Stimulated activated CD4-positive, alpha-beta T cell treated with anti-CD3 and anti-CD28 coated beads, Interleukin-12 subunit alpha, Interleukin-12 subunit beta, amount 100 ng/mL, for 4 hours (primary cell): ENCODE data around the gene ACAP1.
"Not testable (repeated sequence)": the region's sequence is repeated elsewhere in the genome, so short reads cannot be mapped to it uniquely, and the experiment has no call there.

Experiments
- DNase-seq: peaks from one replicate; pipeline ENCODE4 v3.0.0-alpha.2; 2020

The ACAP1 gene

DNA sequence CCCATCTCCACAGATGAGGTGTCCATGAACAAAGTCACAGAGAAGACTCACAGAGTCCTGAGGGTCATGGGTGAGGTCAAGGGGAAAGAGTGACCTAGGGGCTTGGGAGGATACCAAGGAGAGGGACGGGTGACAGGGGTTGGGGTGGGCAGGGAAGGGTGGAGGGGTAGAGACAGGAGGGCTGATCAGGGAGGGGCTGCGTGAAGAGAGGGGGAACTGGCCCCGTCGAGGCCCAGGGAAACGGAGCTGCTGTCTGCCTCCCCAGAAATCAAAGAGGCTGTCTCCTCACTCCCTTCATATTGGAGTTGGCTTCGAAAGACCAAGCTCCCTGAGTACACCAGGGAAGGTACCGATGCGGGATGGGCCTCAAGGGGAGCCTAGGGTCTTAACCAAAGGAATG, 19.2 kb downstream of the ACAP1 start:
- DNase-seq: no peak

GRCh38 chr17:7356072-7356549, 19.8 kb downstream of the ACAP1 start:
- DNase-seq: peak; percentile 82

- no peak for DNase-seq
These were observed 20.4 kb downstream of the ACAP1 start for GRCh38 chr17:7356756-7357155.

DNA sequence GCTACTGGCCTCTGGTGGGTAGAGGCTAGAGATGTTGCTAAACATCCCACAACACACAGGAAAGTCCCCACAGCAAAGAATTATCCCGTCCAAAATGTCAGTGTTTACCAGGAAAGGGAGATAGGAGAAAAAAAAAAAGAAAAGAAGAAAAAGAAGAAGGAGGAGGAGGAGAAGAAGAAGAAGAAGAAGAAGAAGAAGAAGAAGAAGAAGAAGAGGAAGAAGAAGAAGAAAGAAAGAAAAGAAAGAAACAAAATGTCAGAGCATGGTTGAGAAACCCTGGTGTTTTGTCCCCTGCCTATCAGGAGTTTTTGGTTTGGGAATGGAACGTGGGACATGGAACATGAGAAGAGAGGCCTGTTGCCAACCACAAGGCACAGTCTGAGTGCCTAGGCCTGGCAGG, 21.1 kb downstream of the ACAP1 start:
- DNase-seq: no peak

DNA sequence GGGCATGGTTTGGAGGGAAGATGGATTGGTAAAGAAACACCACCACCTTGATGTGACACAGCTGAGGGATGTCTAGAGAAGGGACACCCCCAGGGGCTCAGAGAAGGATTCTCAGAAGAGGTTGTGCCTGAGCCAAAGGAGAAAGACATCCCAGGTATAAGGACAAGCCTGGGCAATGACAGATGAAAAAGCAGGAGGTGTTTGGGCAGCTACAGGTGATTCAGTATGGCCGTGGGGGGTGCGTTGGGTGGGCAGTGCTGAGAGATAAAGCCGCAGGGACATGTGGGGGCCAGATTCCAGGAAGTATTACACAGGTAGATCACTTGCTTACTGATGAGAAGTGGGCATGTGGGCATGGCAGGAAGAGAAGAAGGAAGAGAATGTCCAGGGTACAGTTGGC, 25.6 kb downstream of the ACAP1 start:
- DNase-seq: no peak

DNA sequence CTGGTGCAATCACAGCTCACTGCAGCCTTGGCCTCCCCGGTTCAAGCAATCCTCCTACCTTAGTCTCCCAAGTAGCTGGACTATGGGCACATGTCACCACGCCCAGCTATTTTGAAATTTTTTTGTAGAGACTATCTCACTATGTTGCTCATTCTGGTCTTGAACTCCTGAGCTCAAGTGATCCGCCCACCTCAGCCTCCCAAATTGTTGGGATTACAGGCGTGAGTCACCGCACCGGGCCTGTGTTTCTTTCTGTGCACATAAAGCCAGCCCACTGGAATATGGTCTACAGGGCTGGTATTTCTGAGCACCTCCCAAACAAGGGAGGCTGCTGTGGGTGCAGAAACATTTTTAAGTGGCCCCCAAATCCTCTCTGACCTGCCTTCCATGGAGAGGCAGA, 27.0 kb downstream of the ACAP1 start:
- DNase-seq: no peak

DNA sequence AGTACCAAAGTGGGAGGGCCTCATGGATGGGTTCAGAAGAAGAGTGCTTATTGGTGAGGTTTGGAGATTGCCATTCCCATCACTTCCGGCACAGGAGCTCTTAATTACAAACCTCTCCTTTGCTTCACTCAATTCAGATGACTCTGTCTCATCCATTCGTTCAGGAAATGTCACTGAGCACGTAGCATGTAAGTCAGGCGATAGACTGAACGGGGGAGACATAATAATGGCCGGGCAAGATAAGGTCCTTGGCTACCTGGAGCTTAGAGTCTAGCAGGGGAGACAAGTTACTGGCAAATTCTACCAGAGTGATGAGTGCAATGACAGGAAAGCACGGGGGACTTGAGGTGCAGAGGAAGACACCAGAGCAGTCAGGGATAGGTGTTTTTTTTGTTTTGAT, 29.6 kb downstream of the ACAP1 start:
- DNase-seq: not testable (repeated sequence)

DNA sequence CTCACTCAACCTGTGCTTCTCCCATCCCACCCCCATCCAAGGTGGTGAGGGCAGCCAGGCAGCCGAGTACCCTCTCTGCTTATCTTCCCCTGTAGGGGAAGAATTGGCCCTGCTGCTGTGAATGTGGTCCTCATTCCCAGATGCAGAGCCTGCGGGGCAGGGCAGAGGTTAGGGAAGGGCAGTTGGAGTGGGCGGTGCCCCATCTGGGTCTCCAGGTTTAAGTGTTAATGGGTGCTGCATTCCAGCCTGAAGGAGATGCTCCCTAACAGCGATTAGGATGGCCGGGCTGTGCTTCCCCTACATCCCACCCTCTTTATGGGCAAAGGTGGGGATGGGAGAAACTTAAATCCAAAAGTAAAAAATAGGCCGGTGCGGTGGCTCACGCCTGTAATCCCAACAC, 30.8 kb downstream of the ACAP1 start:
- no peak for DNase-seq

GRCh38 chr17:7367918-7368598, 31.7 kb downstream of the ACAP1 start:
- no peak for DNase-seq

- DNase-seq: not testable (repeated sequence)
These were observed 32.3 kb downstream of the ACAP1 start for GRCh38 chr17:7368599-7368994.

DNA sequence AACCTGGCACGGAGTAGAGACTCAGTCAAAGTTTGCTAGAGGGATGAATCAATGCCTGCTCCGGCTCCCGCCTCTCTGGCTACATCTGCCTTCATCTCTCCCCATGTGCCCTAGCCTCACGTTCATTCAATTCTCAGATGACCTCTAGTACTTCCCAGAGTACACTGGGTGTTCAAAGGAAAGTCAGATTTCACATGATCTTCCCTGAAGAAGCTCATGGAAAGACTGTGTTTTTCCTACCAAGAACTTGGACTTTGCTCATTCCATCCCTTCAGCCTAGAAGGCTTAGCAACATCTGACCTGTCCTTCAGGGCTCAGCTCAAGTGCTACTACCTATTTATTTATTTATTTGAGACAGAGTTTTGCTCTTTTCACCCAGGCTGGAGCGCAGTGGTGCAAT, 33.5 kb downstream of the ACAP1 start:
- no peak for DNase-seq

DNA sequence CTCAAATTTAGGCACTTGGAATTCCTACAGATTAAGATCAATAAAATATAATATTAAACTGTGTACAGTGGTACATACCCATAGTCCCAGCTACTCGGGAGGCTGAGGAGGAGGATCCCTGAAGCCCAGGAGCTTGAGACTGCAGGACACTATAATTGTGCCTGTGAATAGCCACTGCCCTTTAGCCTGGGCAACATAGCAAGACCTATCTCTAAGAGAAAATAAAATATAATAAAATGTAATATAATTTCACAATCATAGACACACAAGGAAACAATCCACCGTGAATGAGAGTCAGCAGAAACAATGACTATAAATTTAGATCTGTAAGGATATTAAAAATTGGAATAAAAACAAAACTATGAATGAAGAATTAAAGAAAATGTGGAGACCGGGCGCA, 34.5 kb downstream of the ACAP1 start:
- no peak for DNase-seq

DNA sequence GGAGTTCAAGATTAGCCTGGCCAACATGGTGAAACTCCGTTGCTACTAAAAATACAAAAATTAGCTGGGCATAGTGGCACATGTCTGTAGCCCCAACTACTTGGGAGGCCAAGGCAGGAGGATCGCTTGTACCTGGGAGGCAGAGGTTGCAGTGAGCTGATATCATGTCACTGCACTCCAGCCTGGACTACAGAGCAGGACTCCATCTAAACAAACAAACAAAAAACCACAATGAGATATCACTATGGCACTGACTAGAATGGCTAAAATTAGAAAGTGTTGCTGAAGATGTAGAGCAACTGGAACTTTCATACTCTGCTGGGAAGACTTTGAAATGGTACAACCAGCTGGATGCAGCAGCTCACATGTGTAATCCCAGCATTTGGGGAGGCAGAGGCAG, 38.0 kb downstream of the ACAP1 start:
- DNase-seq: no peak

DNA sequence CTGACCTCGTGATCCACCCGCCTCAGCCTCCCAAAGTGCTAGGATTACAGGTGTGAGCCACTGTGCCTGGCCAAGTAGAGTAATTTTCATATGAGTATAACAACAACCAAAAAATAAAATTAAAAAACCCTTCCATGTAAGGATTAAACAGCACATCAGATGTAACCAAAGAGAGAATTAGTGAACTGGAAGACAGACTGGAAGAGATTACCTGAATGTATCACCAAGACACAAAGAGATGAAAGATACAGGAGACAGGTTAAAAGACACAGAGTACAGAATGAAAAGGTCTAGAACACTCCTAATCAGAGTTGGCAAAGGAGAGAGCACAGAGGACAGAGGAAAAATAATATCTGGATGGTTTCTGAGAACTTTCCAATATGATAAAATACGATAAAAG, 42.8 kb downstream of the ACAP1 start:
- DNase-seq: no peak

GRCh38 chr17:7380321-7380720, 44.0 kb downstream of the ACAP1 start:
- no peak for DNase-seq

GRCh38 chr17:7380855-7381683, 44.7 kb downstream of the ACAP1 start, which contains the start of gene TNK1:
TSS of gene TNK1 (plus strand) at chr17:7381089. CDS start at chr17:7382927, 1,838 bp downstream.
- no peak for DNase-seq

DNA sequence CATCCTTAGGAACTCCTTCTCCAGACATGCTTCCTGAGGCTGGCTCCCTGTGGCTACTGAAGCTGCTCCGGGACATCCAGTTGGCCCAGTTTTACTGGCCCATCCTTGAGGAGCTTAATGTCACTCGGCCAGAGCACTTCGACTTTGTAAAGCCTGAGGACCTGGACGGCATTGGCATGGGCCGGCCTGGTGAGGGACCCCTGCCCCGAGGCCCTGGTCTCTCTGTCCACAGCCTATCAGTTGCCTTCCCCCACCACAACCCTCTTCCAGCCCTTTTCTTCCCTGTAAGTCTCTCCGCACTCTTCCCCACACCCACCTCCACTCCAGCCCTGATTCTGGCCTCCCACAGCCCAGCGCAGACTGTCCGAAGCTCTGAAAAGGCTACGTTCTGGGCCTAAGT, 46.6 kb downstream of the ACAP1 start:
- no peak for DNase-seq

GRCh38 chr17:7383371-7383741, 47.0 kb downstream of the ACAP1 start:
- DNase-seq: no peak

GRCh38 chr17:7383742-7384488, 47.6 kb downstream of the ACAP1 start:
- peak; percentile 77 for DNase-seq

DNA sequence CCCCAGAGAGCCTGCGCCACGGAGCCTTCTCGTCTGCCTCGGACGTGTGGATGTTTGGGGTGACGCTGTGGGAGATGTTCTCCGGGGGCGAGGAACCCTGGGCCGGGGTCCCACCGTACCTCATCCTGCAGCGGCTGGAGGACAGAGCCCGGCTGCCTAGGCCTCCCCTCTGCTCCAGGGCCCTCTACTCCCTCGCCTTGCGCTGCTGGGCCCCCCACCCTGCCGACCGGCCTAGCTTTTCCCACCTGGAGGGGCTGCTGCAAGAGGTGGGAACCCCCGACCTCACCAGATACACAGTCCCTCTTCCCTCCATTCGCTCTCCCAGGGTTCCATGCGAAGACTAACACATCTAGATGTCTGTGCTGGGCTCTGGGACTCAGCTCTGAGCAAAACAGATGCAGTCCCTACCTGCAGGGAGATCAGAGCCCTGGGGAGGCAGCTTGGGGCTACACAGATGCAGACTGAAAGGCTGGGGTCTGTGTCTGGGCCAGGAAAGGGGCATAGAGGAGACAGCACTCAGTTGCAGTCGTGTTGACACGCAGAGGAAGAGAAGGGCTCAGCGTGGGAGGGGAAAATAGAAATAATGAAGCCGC, 48.3 kb downstream of the ACAP1 start:
- no peak for DNase-seq

- DNase-seq: no peak
These were observed 52.5 kb downstream of the ACAP1 start for GRCh38 chr17:7388856-7389255.

DNA sequence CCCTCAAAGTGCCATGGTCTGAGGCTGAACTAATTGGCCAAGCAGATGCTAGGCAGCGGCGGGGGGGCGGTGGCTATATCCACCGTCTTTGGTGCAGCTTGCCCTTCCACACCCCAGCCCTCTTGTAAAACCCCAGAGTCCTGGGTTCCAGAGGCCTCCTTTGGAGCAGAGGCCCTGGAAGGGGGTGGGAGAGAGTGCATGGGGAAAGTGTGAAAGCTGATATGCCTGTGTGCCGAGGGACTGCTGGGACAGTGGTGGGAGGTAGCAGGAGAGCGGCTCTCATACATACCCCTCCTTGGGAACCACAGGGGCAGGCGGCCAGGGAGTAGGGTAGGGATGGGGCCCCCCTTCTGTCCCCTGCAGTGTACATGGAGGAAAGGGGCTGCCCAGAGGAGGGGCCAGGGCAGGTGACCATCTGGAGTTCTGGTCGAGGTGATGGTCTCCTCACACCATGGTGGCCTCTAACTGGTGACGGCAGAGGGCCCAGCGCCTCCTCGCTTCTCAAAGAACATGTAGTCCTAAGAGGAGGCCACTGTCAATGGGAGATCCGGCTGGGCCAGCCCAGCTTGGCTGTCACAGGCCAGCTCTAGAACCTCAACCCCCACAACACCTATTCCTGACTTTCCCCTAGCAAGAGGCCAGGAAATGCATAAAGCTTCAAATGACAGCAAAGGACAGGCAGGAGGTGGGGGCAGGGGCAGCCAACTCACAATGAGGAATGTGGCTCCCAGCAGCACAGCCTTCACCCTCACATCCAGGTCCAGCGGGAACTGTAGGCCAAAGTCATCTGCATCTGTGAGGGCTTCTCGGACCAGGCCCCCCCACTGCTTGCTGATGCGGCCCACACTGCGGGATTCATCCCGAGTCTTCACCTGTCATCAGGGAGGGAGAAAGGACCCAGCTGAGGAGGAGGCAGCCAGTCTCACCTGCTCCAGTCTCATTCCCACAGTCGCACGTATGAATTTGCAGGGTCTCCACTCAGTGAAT, 53.9 kb downstream of the ACAP1 start:
- no peak for DNase-seq
